PFSK-1 (cell line): ENCODE data around the gene KRI1.

Experiments
- FOXP2 ChIP-seq: optimal IDR thresholded peaks from 2 replicates; pipeline ENCODE3; 2011; ENCODE audit warnings: borderline replicate concordance, control low read depth, inconsistent platforms; ENCODE audit not compliant: insufficient read depth; ENCODE audit errors: extremely low read length, extremely low read depth
- POLR2AphosphoS5 ChIP-seq: IDR thresholded peaks from 2 replicates; pipeline ENCODE4 v1.6.1; 2012; ENCODE audit warnings: low read depth, mild to moderate bottlenecking, control low read depth, low read length, moderate library complexity
- SIN3A ChIP-seq: IDR thresholded peaks from 2 replicates; pipeline ENCODE4 v1.6.1; 2012; ENCODE audit warnings: mild to moderate bottlenecking, low read length, moderate library complexity, borderline replicate concordance; ENCODE audit not compliant: insufficient read depth
- TAF1 ChIP-seq: IDR thresholded peaks from 2 replicates; pipeline ENCODE4 v1.6.1; 2012; ENCODE audit warnings: low read length, control low read depth, borderline replicate concordance; ENCODE audit not compliant: insufficient read depth
- TF ChIP-seq, protein P1 (sequence below), 2 experiments: IDR thresholded peaks; 2 replicates each; pipeline versions ENCODE4 v1.6.1 to v1.8.0; 2011 to 2012; ENCODE audit warnings: low read depth in 2 of 2, low read length in 2 of 2, control low read depth in 1 of 2, inconsistent platforms in 1 of 2, mild to moderate bottlenecking in 1 of 2, moderate library complexity in 1 of 2; ENCODE audit not compliant: insufficient read depth in 1 of 2

DNA sequence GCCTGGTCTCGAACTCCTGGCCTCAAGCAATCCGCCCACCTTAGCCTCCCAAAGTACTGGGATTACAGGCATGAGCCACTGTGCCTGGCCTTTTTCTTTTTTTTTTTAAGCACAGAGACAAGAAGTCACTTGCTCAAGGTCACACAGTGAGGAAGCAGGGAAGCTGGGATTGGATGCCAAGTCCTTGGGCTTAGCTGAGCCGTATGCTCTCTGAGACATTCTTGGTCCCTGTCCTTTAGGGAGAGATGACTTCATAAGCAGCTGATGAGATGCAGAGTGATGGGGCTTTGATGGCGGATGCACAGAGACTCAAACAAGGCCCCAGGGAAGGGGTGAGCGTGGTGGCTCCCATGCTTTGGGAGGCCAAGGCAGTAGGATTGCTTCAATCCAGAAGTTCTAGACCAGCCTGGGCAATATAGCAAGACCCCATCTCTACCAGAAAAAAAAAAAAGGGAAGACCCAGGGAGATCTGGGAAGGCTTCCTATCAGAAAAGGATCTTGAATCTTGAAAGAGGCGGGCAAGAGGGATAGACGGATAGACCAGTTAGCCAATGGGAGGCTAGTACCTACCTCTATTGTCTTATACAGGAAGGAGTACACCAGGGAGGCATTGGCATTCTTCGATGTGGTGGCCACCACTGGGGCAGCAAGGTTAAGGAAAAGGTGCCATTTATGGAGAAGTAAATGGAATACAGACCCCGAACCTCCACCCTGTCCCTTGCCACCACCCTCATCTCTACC, 17.4 kb upstream of the KRI1 start:
- no peak for TF ChIP-seq POLR2AphosphoS5
- TF ChIP-seq, protein P1, sequence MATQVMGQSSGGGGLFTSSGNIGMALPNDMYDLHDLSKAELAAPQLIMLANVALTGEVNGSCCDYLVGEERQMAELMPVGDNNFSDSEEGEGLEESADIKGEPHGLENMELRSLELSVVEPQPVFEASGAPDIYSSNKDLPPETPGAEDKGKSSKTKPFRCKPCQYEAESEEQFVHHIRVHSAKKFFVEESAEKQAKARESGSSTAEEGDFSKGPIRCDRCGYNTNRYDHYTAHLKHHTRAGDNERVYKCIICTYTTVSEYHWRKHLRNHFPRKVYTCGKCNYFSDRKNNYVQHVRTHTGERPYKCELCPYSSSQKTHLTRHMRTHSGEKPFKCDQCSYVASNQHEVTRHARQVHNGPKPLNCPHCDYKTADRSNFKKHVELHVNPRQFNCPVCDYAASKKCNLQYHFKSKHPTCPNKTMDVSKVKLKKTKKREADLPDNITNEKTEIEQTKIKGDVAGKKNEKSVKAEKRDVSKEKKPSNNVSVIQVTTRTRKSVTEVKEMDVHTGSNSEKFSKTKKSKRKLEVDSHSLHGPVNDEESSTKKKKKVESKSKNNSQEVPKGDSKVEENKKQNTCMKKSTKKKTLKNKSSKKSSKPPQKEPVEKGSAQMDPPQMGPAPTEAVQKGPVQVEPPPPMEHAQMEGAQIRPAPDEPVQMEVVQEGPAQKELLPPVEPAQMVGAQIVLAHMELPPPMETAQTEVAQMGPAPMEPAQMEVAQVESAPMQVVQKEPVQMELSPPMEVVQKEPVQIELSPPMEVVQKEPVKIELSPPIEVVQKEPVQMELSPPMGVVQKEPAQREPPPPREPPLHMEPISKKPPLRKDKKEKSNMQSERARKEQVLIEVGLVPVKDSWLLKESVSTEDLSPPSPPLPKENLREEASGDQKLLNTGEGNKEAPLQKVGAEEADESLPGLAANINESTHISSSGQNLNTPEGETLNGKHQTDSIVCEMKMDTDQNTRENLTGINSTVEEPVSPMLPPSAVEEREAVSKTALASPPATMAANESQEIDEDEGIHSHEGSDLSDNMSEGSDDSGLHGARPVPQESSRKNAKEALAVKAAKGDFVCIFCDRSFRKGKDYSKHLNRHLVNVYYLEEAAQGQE (IDR thresholded peaks at IDR 0.05; ENCODE audit: insufficient read depth in 1 of 2, low read depth in 2 of 2, low read length in 2 of 2), result no peak
- TF ChIP-seq TAF1, result no peak
- TF ChIP-seq SIN3A, result no peak
- TF ChIP-seq FOXP2, result no peak
